ENCODE results near the gene CD46.

- TF ChIP-seq POLR2A (IDR thresholded peaks at IDR 0.05) (no peak), CTCF (IDR thresholded peaks at IDR 0.05) (no peak)
These were observed 32.6 kb upstream of the CD46 start for GRCh38 chr1:207719234-207719633.

Data from testis (tissue), 2 donors.